IMR-90 (cell line): ENCODE measurements around the gene CMTM8. TPM values are rescaled to one million over a fixed set of nuclear protein-coding genes. Genes with fewer than 3 reads are reported as not detected.

Source experiments
- ATAC-seq: fragments of 200-7000 bp; cut with Tn5 transposase; 2 replicates; pipeline ENCODE4 v1.9.1; 2020; ENCODE audit warnings: low read depth, mild to moderate bottlenecking, moderate library complexity
- BruUV-seq: library from RNA; stranded (reverse); fragments of 400-500 nt; replicated peaks from 2 replicates; lab custom pipeline; 2021; lab: Mats Ljungman, UMichigan
- CTCF ChIA-PET: fragments of 300-600 bp; formaldehyde crosslinking; extraction: SDS; loops from one replicate; lab custom pipeline; 2021; ENCODE audit warnings: antibody characterized with exemption; lab: Yijun Ruan, JAX
- POLR2A ChIA-PET: fragments of 300-600 bp; sonication (Branson Sonifier 250); formaldehyde crosslinking; loops from one replicate; lab custom pipeline; 2022; ENCODE audit warnings: antibody characterized with exemption; ENCODE audit not compliant: unreplicated experiment; lab: Charles Lee
- DNase-seq: peaks from one replicate; pipeline ENCODE4 v3.0.0; 2013
- H2AFZ ChIP-seq: replicated peaks from 2 replicates; pipeline ENCODE3; 2013; ENCODE audit warnings: low read length, mild to moderate bottlenecking; ENCODE audit not compliant: poor library complexity
- H2AK5ac ChIP-seq: 2 replicates; pipeline ENCODE4 v1.6.1; 2013; ENCODE audit warnings: low read depth, low read length, inconsistent platforms
- H2AK9ac ChIP-seq: replicated peaks from 2 replicates; pipeline ENCODE3; 2013; ENCODE audit warnings: mild to moderate bottlenecking, low read depth, low read length, moderate library complexity; ENCODE audit not compliant: poor library complexity
- H2BK120ac ChIP-seq: 2 replicates; pipeline ENCODE4 v1.6.1; 2013; ENCODE audit warnings: low read depth, low read length, inconsistent platforms
- H2BK15ac ChIP-seq: 3 replicates; pipeline ENCODE4 v1.6.1; 2013; ENCODE audit warnings: low read depth, low read length, inconsistent platforms
- H2BK20ac ChIP-seq: 2 replicates; pipeline ENCODE4 v1.6.1; 2013; ENCODE audit warnings: low read depth, mild to moderate bottlenecking, inconsistent platforms, low read length, moderate library complexity
- H2BK5ac ChIP-seq: 2 replicates; pipeline ENCODE4 v1.6.1; 2013; ENCODE audit warnings: mild to moderate bottlenecking, low read depth, low read length, inconsistent platforms; ENCODE audit not compliant: poor library complexity, severe bottlenecking
- H3K14ac ChIP-seq: replicated peaks from 2 replicates; pipeline ENCODE4 v1.6.1; 2013; ENCODE audit warnings: low read depth, low read length, inconsistent platforms
- H3K18ac ChIP-seq: 2 replicates; pipeline ENCODE4 v1.6.1; 2013; ENCODE audit warnings: low read depth, low read length, control low read depth
- H3K23ac ChIP-seq: 2 replicates; pipeline ENCODE4 v1.6.1; 2013; ENCODE audit warnings: low read depth, low read length, inconsistent platforms
- H3K27ac ChIP-seq: 2 replicates; pipeline ENCODE4 v1.5.1; 2013; ENCODE audit warnings: mild to moderate bottlenecking, control low read depth, low read length; ENCODE audit not compliant: insufficient read depth
- H3K27me3 ChIP-seq: 2 replicates; pipeline ENCODE4 v1.6.1; 2013; ENCODE audit warnings: low read length; ENCODE audit not compliant: control insufficient read depth, insufficient read depth
- H3K36me3 ChIP-seq: 2 replicates; pipeline ENCODE4 v1.6.1; 2013; ENCODE audit warnings: low read length, mixed read lengths; ENCODE audit not compliant: control insufficient read depth, insufficient read depth
- H3K4ac ChIP-seq: 2 replicates; pipeline ENCODE4 v1.6.1; 2013; ENCODE audit warnings: low read depth, low read length, inconsistent platforms
- H3K4me1 ChIP-seq: 2 replicates; pipeline ENCODE4 v1.6.1; 2013; ENCODE audit warnings: low read length, mixed read lengths; ENCODE audit not compliant: control insufficient read depth, insufficient read depth
- H3K4me2 ChIP-seq: 2 replicates; pipeline ENCODE4 v1.6.1; 2013; ENCODE audit warnings: low read depth, mild to moderate bottlenecking, control low read depth, low read length, moderate library complexity
- H3K4me3 ChIP-seq: 2 replicates; pipeline ENCODE4 v1.5.1; 2013; ENCODE audit warnings: low read depth, mild to moderate bottlenecking, control low read depth, low read length, moderate library complexity; ENCODE audit not compliant: insufficient read depth
- H3K56ac ChIP-seq: 2 replicates; pipeline ENCODE4 v1.6.1; 2013; ENCODE audit warnings: low read length, inconsistent platforms; ENCODE audit not compliant: insufficient read depth; ENCODE audit errors: extremely low read depth
- H3K79me1 ChIP-seq, 2 experiments: 2 replicates each; pipeline ENCODE4 v1.6.1; 2013; ENCODE audit warnings: low read length in 2 of 2, inconsistent platforms in 1 of 2, low read depth in 1 of 2
- H3K9ac ChIP-seq: 2 replicates; pipeline ENCODE4 v1.6.1; 2013; ENCODE audit warnings: low read depth, low read length, control low read depth
- H3K9me1 ChIP-seq: 2 replicates; pipeline ENCODE4 v1.6.1; 2013; ENCODE audit warnings: low read length, inconsistent platforms; ENCODE audit not compliant: insufficient read depth
- H3K9me3 ChIP-seq: 2 replicates; pipeline ENCODE4 v1.6.1; 2013; ENCODE audit warnings: low read length; ENCODE audit not compliant: control insufficient read depth, insufficient read depth
- H4K20me1 ChIP-seq: 2 replicates; pipeline ENCODE4 v1.6.1; 2013; ENCODE audit warnings: low read length, inconsistent platforms; ENCODE audit not compliant: insufficient read depth
- H4K5ac ChIP-seq: 2 replicates; pipeline ENCODE4 v1.6.1; 2013; ENCODE audit warnings: mild to moderate bottlenecking, low read depth, low read length, control low read depth
- H4K8ac ChIP-seq, 2 experiments: 2 replicates each; pipeline ENCODE4 v1.6.1; 2013; ENCODE audit warnings: low read depth in 2 of 2, low read length in 2 of 2, control low read depth in 1 of 2, inconsistent platforms in 1 of 2
- H4K91ac ChIP-seq: 2 replicates; pipeline ENCODE4 v1.6.1; 2013; ENCODE audit warnings: low read depth, low read length, inconsistent platforms; ENCODE audit not compliant: insufficient read depth
- CEBPB ChIP-seq: IDR thresholded peaks from 2 replicates; pipeline ENCODE4 v1.6.1; 2012; ENCODE audit warnings: low read depth, low read length, improper control_type of control experiment
- CHD1 ChIP-seq: IDR thresholded peaks from 2 replicates; pipeline ENCODE4 v1.6.1; 2012; ENCODE audit warnings: low read depth, low read length, improper control_type of control experiment
- WGBS, 2 experiments: methylation state at CpG; one replicate each; pipeline versions ENCODE4 v1.1.5 to v1.1.7; 2013; ENCODE audit warnings: missing lambda C conversion rate in 2 of 2; ENCODE audit not compliant: insufficient read length in 1 of 2; ENCODE audit errors: extremely low coverage in 2 of 2; 5-methylcytosine and 5-hydroxymethylcytosine counted together
- dilution Hi-C: fragments of 300-500 bp; cut with HindIII; formaldehyde crosslinking; loops from one replicate; pipeline ENCODE4 v1.14.3; 2018; ENCODE audit warnings: low sequenced_read_pairs; ENCODE audit not compliant: unreplicated experiment
- in situ Hi-C: fragments of 300-500 bp; cut with MboI; formaldehyde crosslinking; loops from 3 replicates; pipeline ENCODE4 v1.14.3; 2019; ENCODE audit warnings: low sequenced_read_pairs, inconsistent platforms, mixed read lengths
- intact Hi-C: fragments of 100-400 bp; cut with micrococcal nuclease; formaldehyde crosslinking; loops from 2 replicates; pipeline ENCODE4 v1.10.0; 2022
- polyA plus RNA-seq, 3 experiments: library from polyadenylated mRNA; depleted of rRNA; stranded (reverse); fragments of >200 nt; gene quantifications; 2 replicates each; pipeline ENCODE4 v1.2.3, GENCODE V29; 2012; ENCODE audit warnings: low replicate concordance in 1 of 3
- total RNA-seq: library from RNA; depleted of rRNA; stranded (reverse); fragments of >200 nt; gene quantifications from 2 replicates; pipeline ENCODE4 v1.2.3, GENCODE V29; 2012
- TF ChIP-seq, protein P1 (sequence below): conservative IDR thresholded peaks from 2 replicates; pipeline ENCODE4 v1.5.1; 2012; ENCODE audit warnings: mild to moderate bottlenecking, low read depth, low read length, improper control_type of control experiment

CMTM8 gene
- total and polyA plus RNA-seq, 2 of the 4 experiments (the other 2 are of a cell fraction): 0.15 TPM; not detected in 1

DNA sequence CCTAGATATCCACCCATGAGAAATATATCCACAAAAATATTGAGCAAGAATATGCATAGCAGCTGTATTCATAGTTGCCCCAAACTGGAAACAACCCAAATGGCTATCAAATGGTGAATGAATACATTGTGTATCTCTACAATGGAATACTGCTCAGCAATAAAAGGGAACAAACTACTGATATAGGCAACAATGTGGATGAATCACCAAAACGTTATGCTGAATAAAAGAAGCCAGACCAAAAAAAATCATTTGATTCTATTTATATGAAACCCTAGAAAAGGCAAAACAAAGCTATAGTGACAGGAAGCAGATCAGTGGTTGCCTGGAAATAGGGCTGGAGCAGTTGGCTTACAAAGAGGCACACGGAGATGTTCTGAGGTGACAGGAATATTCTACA is 137.6 kb downstream of the CMTM8 start:
- Histone ChIP-seq H3K9ac (no peak overlapping the region), H2AK5ac (no peak overlapping the region), H3K56ac (no peak overlapping the region), H3K4me1 (no peaks in the 10 kb centered on the region; the same call in 1 of the 2 replicates), H2AK9ac (no peak overlapping the region), H2BK15ac (no peak overlapping the region), H3K79me1 (no peaks in the 10 kb centered on the region), H2BK5ac (no peak overlapping the region), H4K5ac (no peak overlapping the region), H3K4me2 (no peak overlapping the region), H3K23ac (no peak overlapping the region), H4K20me1 (no peaks in the 10 kb centered on the region), H4K8ac (no peak overlapping the region), H3K4ac (no peak overlapping the region), H2BK120ac (no peak overlapping the region), H3K27ac (no peak overlapping the region), H3K9me1 (no peaks in the 10 kb centered on the region), H3K4me3 (no peak overlapping the region), H2AFZ (no peak overlapping the region), H3K9me3 (no peaks in the 10 kb centered on the region), H4K91ac (no peak overlapping the region), H3K18ac (no peak overlapping the region), H2BK20ac (no peak overlapping the region), H3K27me3 (peaks cover 15% of the 10 kb centered on the region), H3K36me3 (no peaks in the 10 kb centered on the region), H3K14ac (no peak overlapping the region)
- POLR2A ChIA-PET: no interaction called here
- DNase-seq (peak; percentile 50), ATAC-seq (peak; percentile 48)
- in situ Hi-C loops (loop anchor here (25.0 kb wide), 1 partner anchor 286 kb away; no protein-coding TSS in a partner anchor), intact Hi-C loops (loop anchor here (5.0 kb wide), 1 partner anchor 291 kb away; no protein-coding TSS in a partner anchor), dilution Hi-C loops (no loop called here)
- CTCF ChIA-PET: interaction anchor here (0.6 to 2.1 kb wide), 4 partner anchors 13 to 91 kb away, joined by 3 to 9 read pairs (median 4); no protein-coding TSS in a partner anchor
- TF ChIP-seq CEBPB (peak; percentile 12; the same call in 1 of the 2 replicates), CHD1 (no peak)
- TF ChIP-seq, protein P1, sequence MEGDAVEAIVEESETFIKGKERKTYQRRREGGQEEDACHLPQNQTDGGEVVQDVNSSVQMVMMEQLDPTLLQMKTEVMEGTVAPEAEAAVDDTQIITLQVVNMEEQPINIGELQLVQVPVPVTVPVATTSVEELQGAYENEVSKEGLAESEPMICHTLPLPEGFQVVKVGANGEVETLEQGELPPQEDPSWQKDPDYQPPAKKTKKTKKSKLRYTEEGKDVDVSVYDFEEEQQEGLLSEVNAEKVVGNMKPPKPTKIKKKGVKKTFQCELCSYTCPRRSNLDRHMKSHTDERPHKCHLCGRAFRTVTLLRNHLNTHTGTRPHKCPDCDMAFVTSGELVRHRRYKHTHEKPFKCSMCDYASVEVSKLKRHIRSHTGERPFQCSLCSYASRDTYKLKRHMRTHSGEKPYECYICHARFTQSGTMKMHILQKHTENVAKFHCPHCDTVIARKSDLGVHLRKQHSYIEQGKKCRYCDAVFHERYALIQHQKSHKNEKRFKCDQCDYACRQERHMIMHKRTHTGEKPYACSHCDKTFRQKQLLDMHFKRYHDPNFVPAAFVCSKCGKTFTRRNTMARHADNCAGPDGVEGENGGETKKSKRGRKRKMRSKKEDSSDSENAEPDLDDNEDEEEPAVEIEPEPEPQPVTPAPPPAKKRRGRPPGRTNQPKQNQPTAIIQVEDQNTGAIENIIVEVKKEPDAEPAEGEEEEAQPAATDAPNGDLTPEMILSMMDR: no peak
- no CpG with 5 or more reads among the region's 2 CpGs for WGBS, 2 experiments
- no TSS peak for BruUV-seq
